LNCaP clone FGC (cell line): Measurements from ENCODE around the gene SMG6.

Source experiments
- DNase-seq: peaks from one replicate; pipeline ENCODE4 v3.0.0-alpha.2; 2011; ENCODE audit warnings: low read depth
- H3K4me3 ChIP-seq: 2 replicates; pipeline ENCODE4 v1.5.1; 2011; ENCODE audit warnings: mild to moderate bottlenecking, low read depth, low read length, control low read depth
- CTCF ChIP-seq: IDR thresholded peaks from 2 replicates; pipeline ENCODE4 v1.5.1; 2012; ENCODE audit warnings: mild to moderate bottlenecking; ENCODE audit not compliant: control insufficient read depth, insufficient read depth; ENCODE audit errors: extremely low read depth

SMG6 gene

GRCh38 chr17:2108170-2108569 lies 195.4 kb downstream of the SMG6 start:
- DNase-seq = no peak
- no peak for TF ChIP-seq CTCF
- no peak overlapping the region for H3K4me3 ChIP-seq

- DNase-seq = no peak
- TF ChIP-seq CTCF = no peak
- no peak overlapping the region for H3K4me3 ChIP-seq
Measured at GRCh38 chr17:2107506-2107905, 196.1 kb downstream of the SMG6 start.

- no peak overlapping the region for H3K4me3 ChIP-seq
- no peak for DNase-seq
- no peak for TF ChIP-seq CTCF
Measured at GRCh38 chr17:2107050-2107449, 196.5 kb downstream of the SMG6 start.

DNA sequence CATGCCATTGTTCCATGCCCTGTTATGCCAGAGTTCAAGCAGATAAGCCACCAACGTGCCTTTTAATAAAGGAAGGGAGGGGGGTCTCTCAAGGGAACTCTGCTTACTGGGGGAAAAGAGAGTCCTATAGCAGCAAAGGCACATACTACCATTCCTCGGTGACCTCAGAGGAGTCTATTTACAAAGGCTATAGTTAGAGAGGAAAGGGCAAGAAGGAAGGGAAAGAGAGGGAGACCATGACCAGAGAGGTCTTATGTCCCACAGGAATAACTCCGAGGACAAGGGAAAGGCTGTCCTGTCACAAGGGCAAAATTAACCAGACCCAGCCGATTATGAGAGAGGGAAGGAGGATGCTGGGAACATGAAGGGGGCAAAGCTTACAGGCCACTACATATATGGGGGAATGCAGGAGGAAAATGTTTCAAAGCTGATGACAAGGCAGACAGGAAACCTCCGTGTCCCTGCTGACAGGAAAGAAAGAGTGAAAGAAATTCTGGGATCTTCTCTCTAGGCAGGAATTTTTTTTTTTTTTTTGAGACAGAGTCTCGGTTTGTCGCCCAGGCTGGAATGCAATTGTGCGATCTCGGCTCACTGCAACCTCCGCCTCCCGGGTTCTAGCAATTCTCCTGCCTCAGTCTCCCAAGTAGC lies 197.2 kb downstream of the SMG6 start:
- TF ChIP-seq CTCF = no peak
- H3K4me3 ChIP-seq = no peak overlapping the region
- no peak for DNase-seq

DNA sequence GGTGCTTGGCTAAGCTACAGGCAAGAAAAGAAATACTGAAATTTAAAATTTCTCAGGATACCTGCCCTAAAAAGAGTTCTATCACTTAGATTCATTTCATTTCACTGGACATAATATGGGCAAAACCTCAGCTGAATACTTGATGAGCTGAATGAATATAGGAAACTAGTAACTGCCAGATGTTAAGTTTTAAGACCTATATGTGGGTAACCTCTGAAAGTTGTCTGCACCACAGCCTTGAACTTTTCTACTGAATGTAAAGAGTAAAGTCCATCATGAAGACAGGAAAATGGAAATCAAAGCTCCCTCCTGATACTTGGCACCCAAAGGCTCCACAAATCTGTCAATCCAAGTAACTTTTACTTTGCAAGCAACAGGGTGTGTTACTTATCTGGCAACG lies 197.9 kb downstream of the SMG6 start:
- no peak for TF ChIP-seq CTCF
- no peak overlapping the region for H3K4me3 ChIP-seq
- DNase-seq = no peak

GRCh38 chr17:2102931-2103809 lies 200.4 kb downstream of the SMG6 start:
- no peak overlapping the region for H3K4me3 ChIP-seq
- TF ChIP-seq CTCF = no peak
- no peak for DNase-seq
